ENCODE data around the gene DYNLL2. TPM values are rescaled to one million over a fixed set of nuclear protein-coding genes. Genes with fewer than 3 reads are reported as not detected.
A peak's percentile ranks its signal among the peaks of the same experiment; 100 is the strongest.

The DYNLL2 gene
- total RNA-seq, 1 donor from 2014 or later: 18.8 TPM

DNA sequence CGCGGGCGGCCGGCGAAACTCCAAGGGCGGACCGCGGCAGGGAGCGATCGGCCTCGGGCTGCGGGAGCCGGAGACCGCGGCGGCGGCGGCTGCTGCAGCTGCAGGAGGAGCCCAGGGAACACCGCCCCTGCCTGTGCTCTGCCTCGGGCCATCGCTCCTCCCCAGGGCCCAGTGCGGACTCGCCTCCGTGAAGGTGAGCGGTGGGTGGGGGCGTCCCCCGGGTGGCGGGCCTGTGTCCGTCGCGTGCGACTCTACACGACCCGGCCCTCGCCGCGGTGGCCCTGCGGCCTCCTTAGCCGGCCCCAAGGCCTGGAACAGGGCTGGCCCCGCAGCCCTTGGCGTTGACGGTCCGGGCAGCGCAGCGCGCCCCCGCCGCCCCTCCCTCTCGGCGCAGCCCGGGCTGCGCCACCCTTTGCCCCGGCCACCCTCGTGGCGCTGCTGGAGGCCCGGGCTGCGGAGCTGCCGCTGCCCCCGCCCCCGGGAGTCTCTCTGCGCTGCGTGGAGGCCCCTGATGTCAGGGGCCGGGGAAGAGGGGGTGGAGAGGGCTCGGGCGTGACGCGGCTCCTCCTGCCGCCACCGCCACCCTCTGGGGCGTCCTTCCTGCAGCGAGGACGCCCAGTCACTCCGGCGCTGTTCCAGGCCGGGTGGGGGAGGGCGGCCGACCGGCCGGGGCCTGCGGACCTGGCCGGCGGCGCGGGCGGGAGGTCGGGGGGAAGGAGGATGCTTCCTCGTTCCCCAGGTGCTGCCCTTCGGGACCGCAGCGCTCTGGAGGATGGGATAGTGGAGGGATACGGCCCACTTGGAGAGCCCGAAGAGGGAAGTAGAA, 485 bp downstream of the DYNLL2 start:
- DNase-seq (ENCODE audit: extremely low spot score, unreplicated experiment): peak; percentile 77
- Mint-ChIP-seq H3K4me1 (ENCODE audit: unreplicated experiment) (peaks cover 17% of the 10 kb centered on the region), H3K9me3 (ENCODE audit: unreplicated experiment) (no peaks in the 10 kb centered on the region), H3K4me3 (ENCODE audit: unreplicated experiment) (peak overlapping the region; percentile 86), H3K36me3 (ENCODE audit: unreplicated experiment) (peaks cover 11% of the 10 kb centered on the region), H3K27ac (ENCODE audit: unreplicated experiment) (no peak overlapping the region), H3K27me3 (ENCODE audit: unreplicated experiment) (peaks cover 16% of the 10 kb centered on the region)
- TF ChIP-seq, protein P1, sequence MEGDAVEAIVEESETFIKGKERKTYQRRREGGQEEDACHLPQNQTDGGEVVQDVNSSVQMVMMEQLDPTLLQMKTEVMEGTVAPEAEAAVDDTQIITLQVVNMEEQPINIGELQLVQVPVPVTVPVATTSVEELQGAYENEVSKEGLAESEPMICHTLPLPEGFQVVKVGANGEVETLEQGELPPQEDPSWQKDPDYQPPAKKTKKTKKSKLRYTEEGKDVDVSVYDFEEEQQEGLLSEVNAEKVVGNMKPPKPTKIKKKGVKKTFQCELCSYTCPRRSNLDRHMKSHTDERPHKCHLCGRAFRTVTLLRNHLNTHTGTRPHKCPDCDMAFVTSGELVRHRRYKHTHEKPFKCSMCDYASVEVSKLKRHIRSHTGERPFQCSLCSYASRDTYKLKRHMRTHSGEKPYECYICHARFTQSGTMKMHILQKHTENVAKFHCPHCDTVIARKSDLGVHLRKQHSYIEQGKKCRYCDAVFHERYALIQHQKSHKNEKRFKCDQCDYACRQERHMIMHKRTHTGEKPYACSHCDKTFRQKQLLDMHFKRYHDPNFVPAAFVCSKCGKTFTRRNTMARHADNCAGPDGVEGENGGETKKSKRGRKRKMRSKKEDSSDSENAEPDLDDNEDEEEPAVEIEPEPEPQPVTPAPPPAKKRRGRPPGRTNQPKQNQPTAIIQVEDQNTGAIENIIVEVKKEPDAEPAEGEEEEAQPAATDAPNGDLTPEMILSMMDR (IDR thresholded peaks at IDR 0.05): no peak

DNA sequence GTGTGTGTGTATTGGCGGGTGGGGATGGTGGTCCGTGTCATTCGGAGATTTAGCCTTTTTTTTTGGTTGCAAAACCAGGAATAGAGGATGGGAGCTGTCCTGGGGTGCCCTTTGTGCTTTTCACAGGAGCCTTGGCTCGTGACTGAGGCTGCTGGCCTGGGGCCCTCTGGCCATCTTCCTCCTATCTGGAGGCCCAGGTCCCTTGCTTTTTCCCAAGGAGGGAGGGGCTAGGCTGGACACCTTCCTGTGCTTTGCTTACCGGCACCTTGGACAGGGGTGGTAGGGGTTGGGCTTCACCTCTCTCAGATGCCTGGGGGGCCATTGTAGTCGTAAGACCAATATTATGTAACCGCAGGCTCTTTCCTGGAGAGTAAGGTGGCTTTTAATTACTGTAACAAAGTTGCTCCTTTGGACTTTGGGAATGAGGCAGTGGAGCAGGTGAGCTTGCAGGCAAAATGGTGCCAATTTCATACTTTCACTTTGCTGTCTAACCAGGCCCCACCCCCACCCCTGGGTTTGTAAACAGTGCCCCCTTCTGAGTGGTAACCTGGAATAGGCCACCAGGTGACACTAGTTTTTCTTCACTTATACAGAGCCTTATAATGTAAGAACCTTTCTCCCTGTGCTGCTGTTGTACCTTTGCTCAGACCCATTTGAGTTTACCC, 1.2 kb downstream of the DYNLL2 start:
- Mint-ChIP-seq H3K4me3 (ENCODE audit: unreplicated experiment) (peak overlapping the region; percentile 86), H3K36me3 (ENCODE audit: unreplicated experiment) (peaks cover 14% of the 10 kb centered on the region), H3K4me1 (ENCODE audit: unreplicated experiment) (peaks cover 17% of the 10 kb centered on the region), H3K27ac (ENCODE audit: unreplicated experiment) (peak overlapping the region; percentile 67), H3K27me3 (ENCODE audit: unreplicated experiment) (peaks cover 10% of the 10 kb centered on the region), H3K9me3 (ENCODE audit: unreplicated experiment) (no peaks in the 10 kb centered on the region)
- peak; percentile 79 for DNase-seq (ENCODE audit: extremely low spot score, unreplicated experiment)
- TF ChIP-seq, protein P1 (IDR thresholded peaks at IDR 0.05): no peak

DNA sequence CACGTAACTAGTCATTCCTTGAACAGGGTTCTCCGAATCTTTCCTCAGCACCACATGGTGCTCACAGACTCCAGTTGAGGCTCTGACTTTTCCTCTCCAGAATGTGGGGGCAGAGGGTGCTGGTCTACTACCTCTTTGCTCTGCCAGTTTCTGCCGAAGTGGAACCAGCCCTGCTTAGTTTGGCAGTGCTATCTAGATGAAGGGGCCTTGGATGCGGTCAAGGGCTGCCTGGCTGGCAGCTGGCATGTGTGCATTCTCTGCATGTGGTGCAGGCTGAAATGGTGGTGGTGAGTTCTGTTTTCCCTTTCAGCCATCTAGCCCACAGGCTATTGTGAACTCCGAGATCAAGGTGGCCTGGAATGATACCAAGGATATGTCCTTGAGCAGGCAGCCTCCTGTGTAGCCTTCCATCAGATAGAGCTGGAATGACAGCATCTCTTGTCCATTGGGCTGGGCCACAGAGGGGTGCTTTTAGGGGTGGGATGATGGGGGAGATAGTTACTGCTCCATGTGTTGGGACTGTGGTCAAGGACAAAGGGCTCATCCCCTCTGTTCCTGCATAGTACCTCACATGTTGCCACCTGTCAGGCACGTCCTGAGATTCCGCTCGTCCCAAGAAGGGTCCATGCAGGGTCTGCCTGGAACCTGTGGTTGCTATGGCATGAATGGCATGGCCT, 2.0 kb downstream of the DYNLL2 start:
- Mint-ChIP-seq H3K9me3 (ENCODE audit: unreplicated experiment) (no peaks in the 10 kb centered on the region), H3K27ac (ENCODE audit: unreplicated experiment) (no peak overlapping the region), H3K4me3 (ENCODE audit: unreplicated experiment) (peak overlapping the region; percentile 86), H3K4me1 (ENCODE audit: unreplicated experiment) (peaks cover 17% of the 10 kb centered on the region), H3K27me3 (ENCODE audit: unreplicated experiment) (peaks cover 2% of the 10 kb centered on the region), H3K36me3 (ENCODE audit: unreplicated experiment) (peaks cover 22% of the 10 kb centered on the region)
- TF ChIP-seq, protein P1 (IDR thresholded peaks at IDR 0.05): no peak
- peak; percentile 63 for DNase-seq (ENCODE audit: extremely low spot score, unreplicated experiment)

- no peaks in the 10 kb centered on the region for H3K27me3 Mint-ChIP-seq (ENCODE audit: unreplicated experiment)
- no peak overlapping the region for H3K27ac Mint-ChIP-seq (ENCODE audit: unreplicated experiment)
- DNase-seq (ENCODE audit: extremely low spot score, unreplicated experiment): peak; percentile 56
- H3K9me3 Mint-ChIP-seq (ENCODE audit: unreplicated experiment): no peaks in the 10 kb centered on the region
- TF ChIP-seq, protein P1 (IDR thresholded peaks at IDR 0.05): no peak
- no peak overlapping the region for H3K4me3 Mint-ChIP-seq (ENCODE audit: unreplicated experiment)
- H3K36me3 Mint-ChIP-seq (ENCODE audit: unreplicated experiment): peaks cover 34% of the 10 kb centered on the region
- peaks cover 17% of the 10 kb centered on the region for H3K4me1 Mint-ChIP-seq (ENCODE audit: unreplicated experiment)
Observed at GRCh38 chr17:58086953-58087352, 3.7 kb downstream of the DYNLL2 start.

GRCh38 chr17:58088624-58089023, 5.4 kb downstream of the DYNLL2 start:
- H3K27me3 Mint-ChIP-seq (ENCODE audit: unreplicated experiment): no peaks in the 10 kb centered on the region
- H3K4me1 Mint-ChIP-seq (ENCODE audit: unreplicated experiment): peaks cover 15% of the 10 kb centered on the region
- no peak overlapping the region for H3K27ac Mint-ChIP-seq (ENCODE audit: unreplicated experiment)
- TF ChIP-seq, protein P1 (IDR thresholded peaks at IDR 0.05): no peak
- H3K4me3 Mint-ChIP-seq (ENCODE audit: unreplicated experiment): no peak overlapping the region
- H3K36me3 Mint-ChIP-seq (ENCODE audit: unreplicated experiment): peaks cover 41% of the 10 kb centered on the region
- no peaks in the 10 kb centered on the region for H3K9me3 Mint-ChIP-seq (ENCODE audit: unreplicated experiment)
- no peak for DNase-seq (ENCODE audit: extremely low spot score, unreplicated experiment)

Measured in osteocyte (in vitro differentiated cells).